NB4 (cell line): ENCODE results near the gene HS3ST4.

Source experiments
- DNase-seq: peaks from one replicate; pipeline ENCODE4 v3.0.0; 2010; ENCODE audit warnings: low read depth
- H3K4me3 ChIP-seq: one replicate; pipeline ENCODE4 v1.5.1; 2011; ENCODE audit warnings: mild to moderate bottlenecking, low read depth, low read length, moderate library complexity
- MYC ChIP-seq: IDR thresholded peaks from 2 replicates; pipeline ENCODE4 v1.6.1; 2011; ENCODE audit warnings: low read depth, low read length
- POLR2A ChIP-seq: IDR thresholded peaks from 2 replicates; pipeline ENCODE4 v1.6.1; 2011; ENCODE audit warnings: mild to moderate bottlenecking; ENCODE audit not compliant: insufficient read length; ENCODE audit errors: extremely low read depth
- TF ChIP-seq, protein P1 (sequence below): IDR thresholded peaks from one replicate; pipeline ENCODE4 v1.5.1; 2012; ENCODE audit warnings: low read depth, low read length
- TF ChIP-seq, protein P2 (sequence below): IDR thresholded peaks from 2 replicates; pipeline ENCODE4 v1.6.1; 2011; ENCODE audit warnings: low read depth, low read length

The HS3ST4 gene

GRCh38 chr16:25931473-25932035 is 239.8 kb downstream of the HS3ST4 start:
- no peak overlapping the region for H3K4me3 ChIP-seq
- TF ChIP-seq POLR2A (no peak), MYC (no peak)
- TF ChIP-seq, protein P1, sequence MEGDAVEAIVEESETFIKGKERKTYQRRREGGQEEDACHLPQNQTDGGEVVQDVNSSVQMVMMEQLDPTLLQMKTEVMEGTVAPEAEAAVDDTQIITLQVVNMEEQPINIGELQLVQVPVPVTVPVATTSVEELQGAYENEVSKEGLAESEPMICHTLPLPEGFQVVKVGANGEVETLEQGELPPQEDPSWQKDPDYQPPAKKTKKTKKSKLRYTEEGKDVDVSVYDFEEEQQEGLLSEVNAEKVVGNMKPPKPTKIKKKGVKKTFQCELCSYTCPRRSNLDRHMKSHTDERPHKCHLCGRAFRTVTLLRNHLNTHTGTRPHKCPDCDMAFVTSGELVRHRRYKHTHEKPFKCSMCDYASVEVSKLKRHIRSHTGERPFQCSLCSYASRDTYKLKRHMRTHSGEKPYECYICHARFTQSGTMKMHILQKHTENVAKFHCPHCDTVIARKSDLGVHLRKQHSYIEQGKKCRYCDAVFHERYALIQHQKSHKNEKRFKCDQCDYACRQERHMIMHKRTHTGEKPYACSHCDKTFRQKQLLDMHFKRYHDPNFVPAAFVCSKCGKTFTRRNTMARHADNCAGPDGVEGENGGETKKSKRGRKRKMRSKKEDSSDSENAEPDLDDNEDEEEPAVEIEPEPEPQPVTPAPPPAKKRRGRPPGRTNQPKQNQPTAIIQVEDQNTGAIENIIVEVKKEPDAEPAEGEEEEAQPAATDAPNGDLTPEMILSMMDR, result no peak
- TF ChIP-seq, protein P2, sequence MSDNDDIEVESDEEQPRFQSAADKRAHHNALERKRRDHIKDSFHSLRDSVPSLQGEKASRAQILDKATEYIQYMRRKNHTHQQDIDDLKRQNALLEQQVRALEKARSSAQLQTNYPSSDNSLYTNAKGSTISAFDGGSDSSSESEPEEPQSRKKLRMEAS, result no peak
- no peak for DNase-seq

GRCh38 chr16:25941800-25942499 is 250.2 kb downstream of the HS3ST4 start:
- H3K4me3 ChIP-seq, result no peak overlapping the region
- no peak for DNase-seq
- TF ChIP-seq, protein P1, result no peak
- TF ChIP-seq, protein P2, result no peak
- no peak for TF ChIP-seq MYC
- no peak for TF ChIP-seq POLR2A

- no peak for DNase-seq
- H3K4me3 ChIP-seq, result no peak overlapping the region
- TF ChIP-seq, protein P2, result no peak
- TF ChIP-seq, protein P1, result no peak
- TF ChIP-seq MYC, result no peak
- TF ChIP-seq POLR2A, result no peak
Measured at GRCh38 chr16:25950586-25951281, 259.0 kb downstream of the HS3ST4 start.

DNA sequence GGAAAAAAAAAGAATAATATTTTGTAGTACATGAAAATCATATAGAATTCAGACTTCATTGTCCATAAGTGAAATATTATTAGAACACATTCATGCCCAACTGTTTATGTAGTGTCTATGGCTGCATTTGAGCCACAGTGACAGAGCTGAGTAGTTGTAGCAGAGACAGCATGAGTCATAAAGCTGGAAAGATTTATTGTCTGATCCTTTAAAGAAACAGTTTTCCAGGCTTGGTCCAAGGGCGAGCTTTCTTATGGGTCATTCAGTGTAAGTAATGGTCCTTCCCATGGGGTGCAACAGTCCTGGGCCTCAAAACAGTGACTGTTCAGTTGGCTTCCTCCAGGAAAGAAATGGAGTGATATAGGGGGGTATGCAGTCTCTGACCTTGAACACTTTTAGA is 260.2 kb downstream of the HS3ST4 start:
- TF ChIP-seq POLR2A, result no peak
- TF ChIP-seq, protein P1, result no peak
- TF ChIP-seq, protein P2, result no peak
- TF ChIP-seq MYC, result no peak
- no peak overlapping the region for H3K4me3 ChIP-seq
- no peak for DNase-seq

- no peak for DNase-seq
- TF ChIP-seq, protein P2, result no peak
- TF ChIP-seq, protein P1, result no peak
- TF ChIP-seq MYC (no peak), POLR2A (no peak)
- no peak overlapping the region for H3K4me3 ChIP-seq
Measured at GRCh38 chr16:25952983-25953382, 261.2 kb downstream of the HS3ST4 start.
